ENCODE data around the gene HS3ST3A1.
"Not testable (repeated sequence)": the region's sequence is repeated elsewhere in the genome, so short reads cannot be mapped to it uniquely, and the experiment has no call there.

Gene HS3ST3A1

GRCh38 chr17:13538841-13539411, 62.8 kb downstream of the HS3ST3A1 start:
- DNase-seq (ENCODE audit: low read depth in 2 of 2): no peak

DNA sequence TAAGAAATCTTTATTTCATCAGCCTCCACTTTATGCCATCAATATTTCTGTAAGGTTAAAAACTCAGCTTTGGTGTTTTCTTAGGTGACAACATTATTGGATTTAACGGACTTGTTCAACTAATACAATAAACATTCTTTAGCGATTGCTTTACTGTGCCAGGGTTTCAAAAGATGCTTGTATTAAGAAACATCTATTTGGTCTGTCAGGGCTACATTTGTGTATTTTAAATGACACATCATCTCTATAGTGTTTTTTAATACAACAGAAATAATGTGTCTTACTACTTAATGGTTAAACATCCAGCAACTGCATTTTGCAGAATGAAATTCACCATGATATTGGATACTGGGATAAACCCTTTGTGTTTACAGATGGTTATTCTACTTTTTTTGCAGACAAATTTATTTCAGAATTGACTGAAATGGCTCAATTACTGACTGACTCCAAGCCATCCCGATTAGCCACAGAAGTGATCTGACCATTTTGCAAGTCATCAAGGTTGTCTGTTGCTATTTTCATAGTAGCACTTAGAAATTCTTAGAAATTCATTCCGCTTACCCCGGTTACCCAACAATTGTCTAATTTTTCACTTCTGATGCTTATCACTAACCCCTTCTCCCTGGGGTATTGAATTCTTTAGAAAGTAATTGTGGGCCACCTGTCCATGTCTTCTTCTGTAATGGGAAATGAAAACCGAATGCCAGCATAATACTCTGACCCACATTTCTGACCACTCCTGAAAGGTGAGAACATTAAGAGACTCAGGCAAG, 63.7 kb downstream of the HS3ST3A1 start:
- DNase-seq (ENCODE audit: low read depth in 2 of 2): no peak

DNA sequence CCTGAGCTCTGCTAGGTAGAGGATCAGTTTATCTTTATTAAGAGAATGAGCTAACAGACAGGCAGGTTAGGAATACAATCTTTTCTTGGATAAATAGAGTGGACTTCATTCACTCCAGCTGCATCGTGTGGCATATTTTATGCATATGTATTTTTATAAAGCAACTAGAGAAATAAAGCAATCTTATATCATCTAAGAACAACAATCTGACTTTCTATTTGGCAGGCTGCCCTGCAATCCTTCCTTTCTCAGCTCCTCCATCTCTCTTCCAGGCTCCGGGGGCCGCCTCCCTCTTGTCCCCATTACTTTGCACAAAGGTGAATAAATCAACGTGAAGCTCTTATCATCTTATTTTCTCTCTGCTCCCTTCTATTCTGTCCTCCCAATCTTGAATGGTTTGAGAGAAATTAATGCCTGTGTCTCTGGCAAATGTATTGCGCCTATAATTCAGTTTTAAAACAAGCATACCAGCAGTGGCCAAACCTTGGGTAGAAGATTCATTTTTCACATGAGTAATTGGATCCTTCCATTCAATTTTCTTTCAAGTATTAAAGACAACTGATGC, 64.5 kb downstream of the HS3ST3A1 start:
- DNase-seq (ENCODE audit: low read depth in 2 of 2): no peak

GRCh38 chr17:13534946-13535345, 66.8 kb downstream of the HS3ST3A1 start:
- no peak for DNase-seq (ENCODE audit: low read depth in 2 of 2)

DNA sequence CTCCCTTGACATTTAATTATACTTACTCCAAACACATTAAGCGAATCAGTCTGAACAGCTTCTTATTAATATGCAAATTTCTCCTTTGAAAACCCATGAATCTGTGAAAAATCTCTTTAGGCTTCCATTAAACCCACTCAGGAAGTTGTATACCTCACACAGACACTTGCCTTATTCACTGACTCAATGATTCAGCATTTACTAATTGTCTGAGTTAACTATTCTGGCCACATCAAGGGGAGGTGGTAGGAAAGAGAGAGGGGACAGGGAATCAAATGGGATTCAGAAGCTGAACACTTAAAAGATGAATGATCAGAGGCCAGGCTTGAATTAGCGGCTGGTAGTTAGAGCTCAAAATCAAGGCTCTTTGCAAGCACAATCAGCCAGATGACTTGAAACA, 70.0 kb downstream of the HS3ST3A1 start:
- no peak for DNase-seq (ENCODE audit: low read depth in 2 of 2)

- DNase-seq (ENCODE audit: low read depth in 2 of 2): no peak
Measured at GRCh38 chr17:13525876-13526275, 75.9 kb downstream of the HS3ST3A1 start.

- DNase-seq (ENCODE audit: low read depth in 2 of 2): no peak
Measured at GRCh38 chr17:13523164-13523563, 78.6 kb downstream of the HS3ST3A1 start.

GRCh38 chr17:13522749-13523148, 79.0 kb downstream of the HS3ST3A1 start:
- DNase-seq (ENCODE audit: low read depth in 2 of 2): no peak

DNA sequence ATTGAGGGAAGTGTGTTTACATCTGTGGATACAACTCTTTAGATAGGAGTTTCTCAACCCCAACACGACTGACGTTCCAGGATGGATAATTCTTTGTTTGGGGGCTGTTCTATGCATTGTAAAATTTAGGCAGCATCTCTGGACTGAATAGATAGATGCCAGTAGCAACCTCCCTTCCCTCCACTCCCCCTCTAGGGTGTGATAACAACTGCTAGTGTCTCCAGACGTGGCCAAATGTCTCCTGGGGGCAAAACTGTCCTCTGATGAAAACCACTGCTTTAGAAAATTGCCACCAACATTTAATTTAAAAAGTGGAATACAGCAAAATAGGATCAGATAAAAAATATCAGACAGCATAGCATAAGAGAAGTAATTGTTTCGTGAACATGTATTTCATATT, 79.9 kb downstream of the HS3ST3A1 start:
- DNase-seq (ENCODE audit: low read depth in 2 of 2): no peak

GRCh38 chr17:13520899-13521572, 80.7 kb downstream of the HS3ST3A1 start:
- no peak for DNase-seq (ENCODE audit: low read depth in 2 of 2)

DNA sequence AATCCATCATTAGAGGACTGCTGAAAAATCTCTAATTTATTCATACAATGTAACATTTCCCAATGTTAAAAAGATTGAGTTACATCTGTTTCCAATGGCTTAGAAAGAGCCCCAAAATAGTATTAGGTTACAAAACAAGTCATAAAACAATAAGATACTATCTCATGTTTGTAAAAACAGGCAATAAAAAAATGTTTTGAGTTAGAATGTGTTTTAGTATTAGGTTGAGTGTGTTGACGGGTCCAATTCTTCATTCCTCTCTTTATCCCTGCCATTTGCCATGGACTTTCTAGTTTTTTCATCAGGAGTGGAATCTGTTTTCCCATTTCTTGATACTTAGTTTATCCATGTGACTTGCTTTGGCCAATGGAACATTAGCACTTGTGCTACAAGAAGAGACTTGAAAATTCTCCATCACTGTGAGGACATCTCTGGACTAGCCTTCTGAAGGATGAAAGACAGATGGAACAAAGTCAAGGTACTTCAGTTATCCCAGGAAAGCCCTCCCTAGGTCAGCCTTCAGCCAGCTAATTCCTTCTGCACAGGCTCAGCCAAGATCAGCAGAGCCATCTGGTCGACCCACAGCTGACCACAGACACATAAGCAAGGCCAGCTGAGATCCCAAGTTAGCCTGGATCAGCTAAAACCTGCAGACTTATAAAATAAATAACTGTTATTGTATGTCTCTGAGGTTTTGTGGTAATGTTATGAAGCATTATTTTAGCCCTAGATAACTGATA, 83.3 kb downstream of the HS3ST3A1 start:
- no peak for DNase-seq (ENCODE audit: low read depth in 2 of 2)

- DNase-seq (ENCODE audit: low read depth in 2 of 2): no peak
Measured at GRCh38 chr17:13513039-13513405, 88.7 kb downstream of the HS3ST3A1 start.

GRCh38 chr17:13510062-13510461, 91.7 kb downstream of the HS3ST3A1 start:
- no peak for DNase-seq (ENCODE audit: low read depth in 2 of 2)

GRCh38 chr17:13509527-13509926, 92.2 kb downstream of the HS3ST3A1 start:
- no peak for DNase-seq (ENCODE audit: low read depth in 2 of 2)

GRCh38 chr17:13508896-13509295, 92.8 kb downstream of the HS3ST3A1 start:
- no peak for DNase-seq (ENCODE audit: low read depth in 2 of 2)

GRCh38 chr17:13503526-13503925, 98.2 kb downstream of the HS3ST3A1 start:
- no peak for DNase-seq (ENCODE audit: low read depth in 2 of 2)

- no peak for DNase-seq (ENCODE audit: low read depth in 2 of 2)
Measured at GRCh38 chr17:13502263-13502662, 99.5 kb downstream of the HS3ST3A1 start.

DNA sequence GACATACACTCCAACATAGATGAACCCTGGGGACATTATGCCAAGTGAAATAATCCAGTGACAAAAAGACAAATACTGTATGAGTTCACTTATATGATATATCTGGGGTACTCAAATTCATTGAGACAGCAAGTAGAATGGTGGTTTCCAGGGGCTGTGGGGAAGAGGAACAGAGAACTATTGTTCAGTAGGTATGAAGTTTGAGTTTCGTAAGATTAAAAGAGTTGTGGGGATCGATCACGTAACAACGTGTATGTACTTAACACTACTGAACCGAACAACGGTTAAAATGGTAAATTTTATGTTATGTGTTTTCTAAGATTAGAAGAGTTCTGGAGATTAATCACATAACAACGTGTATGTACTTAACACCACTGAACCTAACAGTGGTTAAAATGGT, 100.8 kb downstream of the HS3ST3A1 start:
- no peak for DNase-seq (ENCODE audit: low read depth in 2 of 2)

DNA sequence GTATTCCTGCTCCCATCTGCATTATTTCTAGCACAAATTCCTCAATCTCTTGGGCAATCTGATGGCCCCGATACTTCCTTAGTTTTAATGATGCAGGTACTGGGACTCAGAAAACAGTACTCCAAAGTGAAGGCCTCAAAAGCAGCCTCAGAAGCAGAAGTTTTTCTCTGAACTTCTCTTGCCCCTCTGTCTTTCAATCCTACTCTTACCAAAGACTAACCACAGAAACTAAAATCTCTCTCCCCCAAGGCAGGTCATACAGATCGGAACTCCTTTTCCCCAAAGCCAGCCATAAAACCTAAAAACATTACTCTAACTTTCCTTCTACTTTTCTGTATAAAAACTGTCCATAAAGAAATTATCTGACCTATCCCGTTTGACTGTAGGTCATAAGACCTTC, 103.5 kb downstream of the HS3ST3A1 start:
- no peak for DNase-seq (ENCODE audit: low read depth in 2 of 2)

DNA sequence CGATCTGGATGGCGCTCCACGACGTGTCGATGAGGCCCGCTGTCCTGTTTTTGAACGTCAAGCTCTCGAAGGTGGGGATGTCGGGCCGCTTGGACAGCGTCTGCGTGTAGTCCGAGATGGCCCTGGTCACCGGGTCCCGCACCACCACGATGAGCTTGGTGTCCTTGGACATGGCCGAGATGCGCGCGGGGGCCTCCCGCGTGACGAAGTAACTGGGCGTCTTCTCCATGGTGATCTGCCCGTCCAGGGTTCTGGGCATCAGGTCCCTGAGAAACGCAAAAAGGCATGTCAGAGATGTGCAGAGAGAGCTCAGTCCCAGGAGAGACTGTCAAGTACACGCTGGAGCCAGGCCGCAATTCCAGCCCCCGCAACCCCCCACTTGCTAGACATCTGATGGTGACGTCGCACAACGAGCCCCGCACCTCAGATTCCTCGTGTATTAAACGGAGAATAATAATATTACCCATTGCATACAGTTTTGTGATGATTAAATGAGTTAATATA, 105.1 kb downstream of the HS3ST3A1 start:
- not testable (repeated sequence) for DNase-seq (ENCODE audit: low read depth in 2 of 2)

DNA sequence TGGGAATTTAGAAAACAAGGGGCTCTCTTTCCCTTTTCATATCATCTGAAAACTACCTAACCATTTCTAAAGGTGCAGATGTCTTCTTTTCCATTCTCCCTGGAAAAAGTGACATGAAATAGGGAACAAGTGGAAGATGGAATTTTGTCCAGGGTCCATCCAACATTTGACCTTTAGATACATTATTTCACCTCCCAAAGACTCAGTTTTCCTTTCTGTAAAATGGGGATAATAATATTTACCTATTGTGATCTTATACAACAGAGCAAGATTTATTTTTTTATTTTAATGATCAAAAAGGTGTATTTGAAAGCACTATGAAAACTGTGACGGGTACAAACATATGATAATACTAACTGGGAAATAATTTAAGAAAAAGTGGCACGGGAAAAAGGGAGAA, 106.3 kb downstream of the HS3ST3A1 start:
- no peak for DNase-seq (ENCODE audit: low read depth in 2 of 2)

GRCh38 chr17:13492737-13493122, 109.0 kb downstream of the HS3ST3A1 start:
- DNase-seq (ENCODE audit: low read depth in 2 of 2): no peak

Measured in stimulated activated CD8-positive, alpha-beta memory T cell treated with anti-CD3 and anti-CD28 coated beads, Interleukin-2, amount 100 ng/mL, for 1 hour (primary cell).